ENCODE results near the gene RMDN2. TPM values are rescaled to one million over a fixed set of nuclear protein-coding genes. Genes with fewer than 3 reads are reported as not detected.

Gene RMDN2
- total and polyA plus RNA-seq, 10 of the 15 experiments (the other 5 are each of a cell fraction or from before 2014, with no cell fraction given) = 2.6 to 12.4 (median 9.2) TPM

- in situ Hi-C loops (cut with MboI) (no loop called here), intact Hi-C loops (cut with micrococcal nuclease; ENCODE audit: unreplicated experiment) (loop anchor here (1.0 to 5.0 kb wide), 5 partner anchors 38 to 146 kb away; partner anchors contain the start of genes CYP1B1 and RMDN2)
- H3K79me2 ChIP-seq (ENCODE audit: control insufficient read depth, insufficient read depth, low read length) = no peaks in the 10 kb centered on the region
- ChIA-PET CTCF (interaction anchor here (0.6 to 3.1 kb wide), 17 partner anchors 8 to 624 kb away, joined by 3 to 17 read pairs (median 5); partner anchors contain the start of gene CYP1B1), POLR2A (no interaction called here), RAD21 (ENCODE audit: unreplicated experiment) (interaction anchor here (0.6 to 2.6 kb wide), 26 partner anchors 11 to 624 kb away, joined by 3 to 21 read pairs (median 4); partner anchors contain the start of genes CYP1B1 and RMDN2), SMC1A (ENCODE audit: uncharacterized antibody, unreplicated experiment) (interaction anchor here (1.0 to 3.0 kb wide), 10 partner anchors 11 to 236 kb away, joined by 3 to 18 read pairs (median 6); no protein-coding TSS in a partner anchor)
- WGBS (ENCODE audit: insufficient coverage, insufficient replicate concordance, low lambda C conversion rate, missing lambda C conversion rate) = 45% methylated on average over 5 of the region's 5 CpGs
- no peak for DNase-seq (ENCODE audit: low read depth, low spot score)
- H3K4me2 ChIP-seq (ENCODE audit: control insufficient read depth, insufficient read depth) = peak overlapping the region; percentile 98
- H3K4me1 ChIP-seq (ENCODE audit: control insufficient read depth, insufficient read depth, low read length) = peaks cover 23% of the 10 kb centered on the region
- no peak for FAIRE-seq
- no peaks in the 10 kb centered on the region for H3K27me3 ChIP-seq (replicated peaks in 1 of 2; ENCODE audit: control insufficient read depth in 2 of 2, insufficient read depth in 2 of 2, low read length in 1 of 2)
- TF ChIP-seq YY1 (IDR thresholded peaks at IDR 0.05; ENCODE audit: low read depth, low read length) (0 out of 2 replicates have a peak, but pooled peaks have one; percentile 11), EP300 (IDR thresholded peaks at IDR 0.05; ENCODE audit: borderline replicate concordance in 1 of 2, control insufficient read depth in 1 of 2, low read depth in 2 of 2, low read length in 2 of 2) (no peak)
- H3K36me3 ChIP-seq (ENCODE audit: control insufficient read depth in 2 of 2, insufficient read depth in 2 of 2, low read length in 1 of 2) = no peaks in the 10 kb centered on the region
- no peaks in the 10 kb centered on the region for H3K9me3 ChIP-seq (replicated peaks; ENCODE audit: control insufficient read depth, insufficient read depth, low read length)
- ATAC-seq = peak; percentile 24; the same call in 2 of the 3 replicates
- peak overlapping the region; percentile 85 for H3K27ac ChIP-seq (ENCODE audit: control insufficient read depth, insufficient read depth)
- H3K9ac ChIP-seq (ENCODE audit: control insufficient read depth, insufficient read depth, low read length) = peak overlapping the region; percentile 68
- H3K4me3 ChIP-seq = peak overlapping the region; percentile 65
- TSS peak; percentile 93 for BruUV-seq (replicated peaks)
- peak overlapping the region; percentile 95 for H2AFZ ChIP-seq (ENCODE audit: control insufficient read depth, low read depth, low read length)
- H4K20me1 ChIP-seq (ENCODE audit: control insufficient read depth, insufficient read depth) = no peaks in the 10 kb centered on the region
Measured at GRCh38 chr2:38038682-38039081, 113.6 kb downstream of the RMDN2 start.

- SMC1A ChIA-PET (ENCODE audit: uncharacterized antibody, unreplicated experiment) = interaction anchor here (1.2 kb wide), 1 partner anchor 104 kb away, joined by 3 read pairs; no protein-coding TSS in a partner anchor
- ATAC-seq (no peak), FAIRE-seq (no peak), DNase-seq (ENCODE audit: low read depth, low spot score) (no peak)
- H3K27ac ChIP-seq (ENCODE audit: control insufficient read depth, insufficient read depth) = peak overlapping the region; percentile 85; the same call in 1 of the 2 replicates
- intact Hi-C loops (cut with micrococcal nuclease; ENCODE audit: unreplicated experiment) = loop anchor here (2.0 to 5.0 kb wide), 3 partner anchors 78 to 147 kb away; partner anchors contain the start of gene RMDN2
- CTCF ChIA-PET = interaction anchor here (1.1 to 2.8 kb wide), 4 partner anchors 74 to 235 kb away, joined by 3 to 15 read pairs (median 6); no protein-coding TSS in a partner anchor
- H3K9me3 ChIP-seq (replicated peaks; ENCODE audit: control insufficient read depth, insufficient read depth, low read length) = no peaks in the 10 kb centered on the region
- no peak overlapping the region for H2AFZ ChIP-seq (ENCODE audit: control insufficient read depth, low read depth, low read length)
- H3K36me3 ChIP-seq (ENCODE audit: control insufficient read depth in 2 of 2, insufficient read depth in 2 of 2, low read length in 1 of 2) = no peaks in the 10 kb centered on the region
- no peak overlapping the region; the same call in 1 of the 2 replicates for H3K9ac ChIP-seq (ENCODE audit: control insufficient read depth, insufficient read depth, low read length)
- in situ Hi-C loops (cut with MboI) = no loop called here
- no peak overlapping the region for H3K4me2 ChIP-seq (ENCODE audit: control insufficient read depth, insufficient read depth)
- no peaks in the 10 kb centered on the region for H4K20me1 ChIP-seq (ENCODE audit: control insufficient read depth, insufficient read depth)
- RAD21 ChIA-PET (ENCODE audit: unreplicated experiment) = interaction anchor here (1.5 to 2.6 kb wide), 7 partner anchors 30 to 625 kb away, joined by 4 to 21 read pairs (median 5); no protein-coding TSS in a partner anchor
- H3K4me3 ChIP-seq = no peak overlapping the region
- H3K27me3 ChIP-seq (replicated peaks in 1 of 2; ENCODE audit: control insufficient read depth in 2 of 2, insufficient read depth in 2 of 2, low read length in 1 of 2) = no peaks in the 10 kb centered on the region
- peaks cover 23% of the 10 kb centered on the region for H3K4me1 ChIP-seq (ENCODE audit: control insufficient read depth, insufficient read depth, low read length)
- POLR2A ChIA-PET = interaction anchor here (0.6 kb wide), 1 partner anchor 61 kb away, joined by 5 read pairs; no protein-coding TSS in a partner anchor
- WGBS (ENCODE audit: insufficient coverage, insufficient replicate concordance, low lambda C conversion rate, missing lambda C conversion rate) = 70% methylated on average over 9 of the region's 9 CpGs
- H3K79me2 ChIP-seq (ENCODE audit: control insufficient read depth, insufficient read depth, low read length) = no peaks in the 10 kb centered on the region
- BruUV-seq (replicated peaks) = no TSS peak
- TF ChIP-seq HDAC6 (IDR thresholded peaks at IDR 0.05; ENCODE audit: unreplicated experiment) = no peak
- no peak for TF ChIP-seq SMAD1 (IDR thresholded peaks at IDR 0.05; ENCODE audit: low read depth, partially characterized antibody)
- no peak for TF ChIP-seq EZH2 (IDR thresholded peaks at IDR 0.05; ENCODE audit: borderline replicate concordance, control insufficient read depth, low read depth, low read length)
- TF ChIP-seq NR2C2 (IDR thresholded peaks at IDR 0.05; ENCODE audit: borderline replicate concordance, control insufficient read depth, insufficient read length, low read depth) = no peak
- TF ChIP-seq NRF1 (conservative IDR thresholded peaks at IDR 0.05; ENCODE audit: low read depth, low read length) = no peak
- TF ChIP-seq CHD4 (IDR thresholded peaks at IDR 0.05) = no peak
- no peak for TF ChIP-seq JUNB (IDR thresholded peaks at IDR 0.05)
- no peak for TF ChIP-seq BHLHE40 (IDR thresholded peaks at IDR 0.05; ENCODE audit: borderline replicate concordance in 1 of 2, low read depth in 2 of 2, low read length in 1 of 2)
- no peak for TF ChIP-seq POU2F2 (IDR thresholded peaks at IDR 0.05; ENCODE audit: borderline replicate concordance, low read depth, low read length)
- TF ChIP-seq SIN3A (IDR thresholded peaks at IDR 0.05; ENCODE audit: low read depth, low read length) = no peak
Measured at GRCh38 chr2:38039121-38039910, 114.2 kb downstream of the RMDN2 start.
